Left lung (tissue), 10 donors: ENCODE measurements around the gene ARMS2. TPM values are rescaled to one million over a fixed set of nuclear protein-coding genes. Genes with fewer than 3 reads are reported as not detected.

Source experiments
- ATAC-seq: fragments of 200-7000 bp; cut with Tn5 transposase; one replicate; pipeline ENCODE4 v1.9.1; 2020; ENCODE audit warnings: moderate library complexity
- DNase-seq, 4 donors: peaks; one replicate each; pipeline ENCODE4 v3.0.0-alpha.2; 2013 to 2020
- H3K27ac ChIP-seq, 2 donors: fragments of 200-600 bp; sonication (generic) in 1 of 2; one replicate each; pipeline versions ENCODE4 v1.5.0 to v1.8.0; 2020 to 2021
- H3K27me3 ChIP-seq, 2 donors: fragments of 200-600 bp; sonication (generic) in 1 of 2; one replicate each; pipeline versions ENCODE4 v1.5.0 to v1.8.0; 2020 to 2021
- H3K36me3 ChIP-seq, 2 donors: fragments of 200-600 bp; sonication (generic) in 1 of 2; one replicate each; pipeline versions ENCODE4 v1.5.0 to v1.8.0; 2020 to 2021
- H3K4me1 ChIP-seq, 2 donors: fragments of 200-600 bp; one replicate each; pipeline ENCODE4 v1.8.0; 2021
- H3K4me3 ChIP-seq, 2 donors: fragments of 200-600 bp; sonication (generic) in 1 of 2; one replicate each; pipeline versions ENCODE4 v1.5.0 to v1.8.0; 2020 to 2021; ENCODE audit warnings: mild to moderate bottlenecking in 1 of 2
- H3K9me3 ChIP-seq, 2 donors: fragments of 200-600 bp; sonication (generic) in 1 of 2; one replicate each; pipeline versions ENCODE4 v1.5.0 to v1.8.0; 2020 to 2021
- CTCF ChIP-seq, 2 donors: fragments of 200-600 bp; sonication (generic) in 1 of 2; IDR thresholded peaks; one replicate each; pipeline versions ENCODE4 v1.5.0 to v1.8.0; 2021; ENCODE audit warnings: antibody characterized with exemption in 2 of 2
- intact Hi-C, 2 donors: fragments of 100-400 bp; cut with DNase I; formaldehyde crosslinking; loops; one replicate each; pipeline versions ENCODE4 v1.11.2 to v1.14.2; 2022
- polyA plus RNA-seq, 6 donors: library from polyadenylated mRNA; unstranded; fragments of 120-200 nt; gene quantifications; one replicate each; pipeline ENCODE4 v1.2.1, GENCODE V29; 2013; ENCODE audit not compliant: insufficient read length in 6 of 6
- total RNA-seq, 2 donors: library from RNA; stranded (reverse); fragmentation: NEBNext Ultra II Directional; extraction: Animal tissue kit (Norgen Biotek cat#: 25700); gene quantifications; one replicate each; pipeline ENCODE4 v1.2.1, GENCODE V29; 2021
- donor health status: DM: no; HTN: yes; CAD: no.
- donor health status: DM: no; HTN: no; CAD: no.

Gene ARMS2
- total and polyA plus RNA-seq, 8 donors, result 0.24 TPM; not detected in 7

DNA sequence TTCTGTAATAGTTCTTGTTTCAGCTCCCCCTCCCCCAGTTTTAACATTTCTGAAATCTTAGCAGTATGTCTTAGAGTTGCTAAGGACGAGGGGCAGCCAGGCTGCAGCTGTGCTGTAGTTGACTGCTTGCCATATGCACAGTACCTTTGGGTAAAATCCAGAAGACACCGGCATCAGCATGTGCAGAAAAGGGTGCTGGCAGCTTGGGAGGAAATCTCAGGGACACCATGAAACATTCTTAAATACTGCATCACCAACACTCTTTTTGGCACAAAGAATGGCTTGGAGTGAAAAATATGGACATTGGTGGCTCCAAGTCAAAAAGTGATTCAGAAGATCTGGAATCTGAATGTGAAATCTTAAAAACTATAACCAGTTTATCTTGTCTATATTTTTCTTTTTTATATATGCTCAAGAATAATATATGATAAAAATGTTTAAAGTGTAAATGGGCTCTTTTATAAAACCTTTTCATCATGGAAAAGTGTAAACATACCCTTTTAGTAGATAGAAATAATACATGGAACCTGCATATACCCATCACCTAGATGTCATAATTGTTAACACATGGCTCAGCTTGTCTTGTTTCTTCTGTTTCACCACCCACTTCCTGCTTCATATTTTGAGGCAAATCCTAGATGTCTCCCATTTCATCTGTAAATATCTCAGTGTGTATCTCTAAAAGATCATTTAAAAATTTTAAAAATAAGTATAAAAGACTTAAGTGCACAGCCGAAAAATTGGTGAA is 34.4 kb upstream of the ARMS2 start:
- no peaks in the 10 kb centered on the region for H3K9me3 ChIP-seq
- peak in 1 of 4 donors; percentile 26 for DNase-seq
- H3K4me3 ChIP-seq, result no peak overlapping the region
- no peaks in the 10 kb centered on the region for H3K36me3 ChIP-seq
- H3K4me1 ChIP-seq, result peaks cover 0 to 36% of the 10 kb centered on the region in 2 donors
- ATAC-seq, result no peak
- H3K27ac ChIP-seq, result no peak overlapping the region
- no peak for TF ChIP-seq CTCF (IDR thresholded peaks at IDR 0.05)
- no peaks in the 10 kb centered on the region for H3K27me3 ChIP-seq
- intact Hi-C loops, result no loop called here

DNA sequence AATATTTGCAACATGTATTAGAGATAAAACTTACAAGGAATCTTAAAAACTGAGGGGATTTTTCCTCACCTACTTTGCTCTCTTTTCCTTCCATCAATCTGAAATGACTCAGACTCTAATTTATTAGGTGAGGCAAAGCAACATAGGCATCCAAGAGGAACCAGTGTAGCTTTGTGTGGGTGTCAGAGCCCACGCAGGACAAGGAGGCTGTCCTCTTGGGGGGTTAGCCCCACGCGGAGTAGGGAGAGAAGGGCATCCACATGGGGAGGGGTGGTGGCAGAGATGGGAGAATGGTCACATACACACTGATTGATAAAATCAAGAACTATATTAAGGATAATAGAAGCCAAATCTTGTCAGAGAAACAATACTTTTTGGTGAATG is 33.8 kb upstream of the ARMS2 start:
- Histone ChIP-seq H3K27me3 (no peaks in the 10 kb centered on the region), H3K36me3 (no peaks in the 10 kb centered on the region), H3K4me1 (peaks cover 0 to 36% of the 10 kb centered on the region in 2 donors), H3K4me3 (no peak overlapping the region), H3K27ac (peak overlapping the region in 1 of 2 donors; percentile 24), H3K9me3 (no peaks in the 10 kb centered on the region)
- intact Hi-C loops, result no loop called here
- DNase-seq, result no peak
- no peak for ATAC-seq
- no peak for TF ChIP-seq CTCF (IDR thresholded peaks at IDR 0.05)

GRCh38 chr10:122421054-122421625 is 33.3 kb upstream of the ARMS2 start:
- DNase-seq, result no peak
- H3K36me3 ChIP-seq, result no peaks in the 10 kb centered on the region
- intact Hi-C loops, result no loop called here
- peak overlapping the region in 1 of 2 donors; percentile 24 for H3K27ac ChIP-seq
- H3K4me1 ChIP-seq, result peaks cover 0 to 36% of the 10 kb centered on the region in 2 donors
- H3K9me3 ChIP-seq, result no peaks in the 10 kb centered on the region
- no peak for TF ChIP-seq CTCF (IDR thresholded peaks at IDR 0.05)
- no peak for ATAC-seq
- H3K27me3 ChIP-seq, result no peaks in the 10 kb centered on the region
- no peak overlapping the region for H3K4me3 ChIP-seq

- Histone ChIP-seq H3K27me3 (no peaks in the 10 kb centered on the region), H3K27ac (no peak overlapping the region), H3K4me1 (peaks cover 0 to 33% of the 10 kb centered on the region in 2 donors), H3K9me3 (no peaks in the 10 kb centered on the region), H3K4me3 (no peak overlapping the region), H3K36me3 (no peaks in the 10 kb centered on the region)
- DNase-seq, result no peak
- ATAC-seq, result peak; percentile 13
- intact Hi-C loops, result no loop called here
- no peak for TF ChIP-seq CTCF (IDR thresholded peaks at IDR 0.05)
These were observed 32.7 kb upstream of the ARMS2 start for GRCh38 chr10:122421742-122422141.

DNA sequence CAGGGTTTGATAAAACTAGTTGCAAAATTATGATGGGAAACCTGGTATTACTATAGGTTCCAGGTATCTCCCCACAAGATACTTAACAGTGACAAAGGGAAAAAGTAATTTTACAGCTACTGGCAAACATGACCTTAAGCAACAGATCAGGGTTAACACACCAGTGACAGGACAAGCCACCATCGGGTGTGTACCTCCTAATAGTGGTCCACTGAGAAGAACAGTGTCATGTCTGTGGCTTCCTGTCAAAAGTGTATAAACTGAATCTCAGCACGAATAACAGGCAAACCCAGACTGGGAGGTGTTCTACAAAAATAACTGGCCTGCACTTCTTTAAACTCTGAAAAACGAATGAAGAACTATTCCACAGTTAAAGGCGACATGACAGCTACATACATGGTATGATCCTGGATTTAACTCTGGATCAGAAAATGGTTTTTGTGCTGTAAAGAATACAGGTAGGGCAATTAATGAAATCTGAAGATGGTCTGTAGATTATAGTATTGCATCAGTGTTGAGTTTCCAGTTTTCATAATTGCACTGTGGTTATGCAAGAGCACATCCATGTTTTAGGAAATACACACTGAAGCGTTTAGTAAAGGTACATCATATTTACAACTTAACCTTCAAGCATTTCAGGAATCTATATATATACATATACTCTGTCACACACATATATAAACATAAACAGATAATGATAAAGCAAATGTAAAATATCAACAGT is 32.0 kb upstream of the ARMS2 start:
- Histone ChIP-seq H3K4me1 (peaks cover 0 to 26% of the 10 kb centered on the region in 2 donors), H3K36me3 (no peaks in the 10 kb centered on the region), H3K4me3 (no peak overlapping the region), H3K27me3 (no peaks in the 10 kb centered on the region), H3K27ac (no peak overlapping the region), H3K9me3 (no peaks in the 10 kb centered on the region)
- no peak for TF ChIP-seq CTCF (IDR thresholded peaks at IDR 0.05)
- DNase-seq (no peak), ATAC-seq (no peak)
- intact Hi-C loops, result no loop called here
